Colonic mucosa (tissue), 4 donors: ENCODE measurements around the gene SBK3. TPM values are rescaled to one million over a fixed set of nuclear protein-coding genes. Genes with fewer than 3 reads are reported as not detected.
"Not testable (repeated sequence)": the region's sequence is repeated elsewhere in the genome, so short reads cannot be mapped to it uniquely, and the experiment has no call there.

Experiments
- DNase-seq: peaks from one replicate; pipeline ENCODE4 v3.0.0-alpha.2; 2020
- H3K27ac ChIP-seq: fragments of 200-600 bp; one replicate; pipeline ENCODE4 v1.8.0; 2021
- H3K27me3 ChIP-seq: fragments of 200-600 bp; one replicate; pipeline ENCODE4 v1.8.0; 2021
- H3K36me3 ChIP-seq: fragments of 200-600 bp; one replicate; pipeline ENCODE4 v1.8.0; 2021
- H3K4me1 ChIP-seq: fragments of 200-600 bp; one replicate; pipeline ENCODE4 v1.8.0; 2021; ENCODE audit warnings: mild to moderate bottlenecking
- H3K4me3 ChIP-seq: fragments of 200-600 bp; one replicate; pipeline ENCODE4 v1.8.0; 2021
- H3K9ac ChIP-seq, 2 donors: one replicate each; pipeline ENCODE4 v1.7.0; 2013; ENCODE audit warnings: control low read depth in 2 of 2, low read depth in 2 of 2, low read length in 2 of 2
- H3K9me3 ChIP-seq: fragments of 200-600 bp; one replicate; pipeline ENCODE4 v1.8.0; 2021
- CTCF ChIP-seq: fragments of 200-600 bp; IDR thresholded peaks from one replicate; pipeline ENCODE4 v1.8.0; 2022; ENCODE audit warnings: antibody characterized with exemption, mild to moderate bottlenecking
- intact Hi-C: fragments of 100-400 bp; cut with DNase I; formaldehyde crosslinking; loops from one replicate; pipeline ENCODE4 v1.14.1; 2022
- total RNA-seq, 2 donors: library from RNA; stranded (reverse); fragmentation: NEBNext Ultra II Directional in 1 of 2; extraction: Animal tissue kit (Norgen Biotek cat#: 25700) in 1 of 2; gene quantifications; one replicate each; pipeline ENCODE4 v1.2.1, GENCODE V29; 2021
- donor health status: healthy.
- donor health status: DM: no; HTN: no; CAD: no.
- donor health status: DM: no; HTN: no; CAD: no.

SBK3 gene
- total RNA-seq, 2 donors from 2014 or later: not detected

GRCh38 chr19:55503157-55503501, 42.2 kb downstream of the SBK3 start:
- H3K9me3 ChIP-seq: no peaks in the 10 kb centered on the region
- TF ChIP-seq CTCF: no peak
- H3K9ac ChIP-seq: peak overlapping the region in 1 of 2 donors; percentile 24
- no peaks in the 10 kb centered on the region for H3K27me3 ChIP-seq
- H3K4me3 ChIP-seq: no peak overlapping the region
- H3K27ac ChIP-seq: no peak overlapping the region
- no peak for DNase-seq
- H3K36me3 ChIP-seq: no peaks in the 10 kb centered on the region
- H3K4me1 ChIP-seq: no peaks in the 10 kb centered on the region
- intact Hi-C loops: loop anchor here (5.0 kb wide), 1 partner anchor 36 kb away; no protein-coding TSS in a partner anchor

GRCh38 chr19:55502197-55502952, 43.0 kb downstream of the SBK3 start:
- Histone ChIP-seq H3K27ac (no peak overlapping the region), H3K4me3 (no peak overlapping the region), H3K27me3 (no peaks in the 10 kb centered on the region), H3K36me3 (no peaks in the 10 kb centered on the region), H3K9me3 (no peaks in the 10 kb centered on the region), H3K4me1 (no peaks in the 10 kb centered on the region), H3K9ac (no peak overlapping the region)
- no peak for DNase-seq
- TF ChIP-seq CTCF: no peak
- intact Hi-C loops: loop anchor here (5.0 kb wide), 1 partner anchor 35 kb away; no protein-coding TSS in a partner anchor

GRCh38 chr19:55500368-55500952, 44.9 kb downstream of the SBK3 start:
- no peak overlapping the region for H3K9ac ChIP-seq
- H3K4me1 ChIP-seq: no peaks in the 10 kb centered on the region
- intact Hi-C loops: loop anchor here (5.0 kb wide), 1 partner anchor 33 kb away; no protein-coding TSS in a partner anchor
- H3K9me3 ChIP-seq: no peaks in the 10 kb centered on the region
- no peak for DNase-seq
- TF ChIP-seq CTCF: no peak
- no peak overlapping the region for H3K27ac ChIP-seq
- no peak overlapping the region for H3K4me3 ChIP-seq
- H3K27me3 ChIP-seq: no peaks in the 10 kb centered on the region
- no peaks in the 10 kb centered on the region for H3K36me3 ChIP-seq

GRCh38 chr19:55498246-55498840, 47.0 kb downstream of the SBK3 start:
- DNase-seq: no peak
- Histone ChIP-seq H3K4me1 (no peaks in the 10 kb centered on the region), H3K9me3 (no peaks in the 10 kb centered on the region), H3K27me3 (no peaks in the 10 kb centered on the region), H3K36me3 (no peaks in the 10 kb centered on the region), H3K4me3 (no peak overlapping the region), H3K27ac (no peak overlapping the region), H3K9ac (no peak overlapping the region)
- TF ChIP-seq CTCF: no peak
- intact Hi-C loops: no loop called here

- H3K4me1 ChIP-seq: no peaks in the 10 kb centered on the region
- no peaks in the 10 kb centered on the region for H3K9me3 ChIP-seq
- no peak overlapping the region for H3K4me3 ChIP-seq
- H3K27me3 ChIP-seq: no peaks in the 10 kb centered on the region
- no peak for TF ChIP-seq CTCF
- H3K27ac ChIP-seq: no peak overlapping the region
- no peaks in the 10 kb centered on the region for H3K36me3 ChIP-seq
- intact Hi-C loops: no loop called here
- DNase-seq: no peak
- H3K9ac ChIP-seq: no peak overlapping the region
Measured at GRCh38 chr19:55497763-55498162, 47.6 kb downstream of the SBK3 start.

- H3K27me3 ChIP-seq, H3K27ac ChIP-seq, H3K36me3 ChIP-seq, H3K4me3 ChIP-seq, H3K9ac ChIP-seq, H3K4me1 ChIP-seq, DNase-seq, H3K9me3 ChIP-seq, intact Hi-C loops: not testable (repeated sequence)
Measured at GRCh38 chr19:55496820-55497219, 48.5 kb downstream of the SBK3 start.
